H1 (cell line): ENCODE data around the gene FGF3. TPM values are rescaled to one million over a fixed set of nuclear protein-coding genes. Genes with fewer than 3 reads are reported as not detected.

Experiments used
- CTCF ChIA-PET: fragments of 300-600 bp; sonication (Branson Sonifier 250); formaldehyde crosslinking; loops from one replicate; lab custom pipeline; 2021; ENCODE audit not compliant: partially characterized antibody; lab: Charles Lee
- POLR2A ChIA-PET: fragments of 300-600 bp; sonication (Branson Sonifier 250); formaldehyde crosslinking; loops from one replicate; lab custom pipeline; 2021; ENCODE audit warnings: inconsistent platforms; ENCODE audit not compliant: partially characterized antibody; lab: Charles Lee
- DNase-seq, 2 experiments: peaks; one replicate each; pipeline versions ENCODE4 v3.0.0 to v3.0.0-alpha.2; 2010 to 2022; ENCODE audit warnings: low spot score in 2 of 2, low read depth in 1 of 2, mixed read lengths in 1 of 2
- FAIRE-seq: peaks from 2 replicates; lab custom pipeline; 2011; peaks lifted over from hg19 to GRCh38; lab: Jason Lieb, UNC
- H2AFZ ChIP-seq: 2 replicates; pipeline ENCODE4 v1.8.1; 2012; ENCODE audit warnings: low read length, inconsistent platforms
- H2AK5ac ChIP-seq: 2 replicates; pipeline ENCODE4 v1.6.1; 2013; ENCODE audit warnings: low read depth, low read length
- H2BK120ac ChIP-seq: replicated peaks from 2 replicates; pipeline ENCODE3; 2013; ENCODE audit warnings: low read depth, low read length, inconsistent platforms
- H2BK12ac ChIP-seq: 2 replicates; pipeline ENCODE4 v1.6.1; 2013; ENCODE audit warnings: low read depth, low read length
- H2BK15ac ChIP-seq: 2 replicates; pipeline ENCODE4 v1.6.1; 2013; ENCODE audit warnings: low read length
- H2BK20ac ChIP-seq: 2 replicates; pipeline ENCODE4 v1.6.1; 2013; ENCODE audit warnings: low read length
- H2BK5ac ChIP-seq: 2 replicates; pipeline ENCODE4 v1.6.1; 2013; ENCODE audit warnings: low read depth, low read length
- H3K14ac ChIP-seq: 2 replicates; pipeline ENCODE4 v1.6.1; 2013; ENCODE audit warnings: inconsistent platforms; ENCODE audit not compliant: insufficient read length
- H3K18ac ChIP-seq: 2 replicates; pipeline ENCODE4 v1.6.1; 2013; ENCODE audit warnings: low read length; ENCODE audit errors: extremely low read depth
- H3K23ac ChIP-seq: 2 replicates; pipeline ENCODE4 v1.6.1; 2013; ENCODE audit warnings: inconsistent platforms; ENCODE audit not compliant: insufficient read length
- H3K23me2 ChIP-seq: 2 replicates; pipeline ENCODE4 v1.6.1; 2013; ENCODE audit warnings: low read depth, low read length
- H3K27ac ChIP-seq: 2 replicates; pipeline ENCODE4 v1.6.1; 2011; ENCODE audit warnings: low read depth, low read length, inconsistent platforms
- H3K27me3 ChIP-seq, 4 experiments: replicated peaks in 1 of 4; 1 replicate in 1 of 4; 2 replicates in 3 of 4; pipeline versions ENCODE4 v1.6.1 to v1.8.1; 2011 to 2013; ENCODE audit warnings: low read length in 3 of 4, mild to moderate bottlenecking in 3 of 4, inconsistent platforms in 2 of 4, mixed read lengths in 2 of 4, moderate library complexity in 1 of 4; ENCODE audit not compliant: control insufficient read depth in 3 of 4, insufficient read depth in 3 of 4; ENCODE audit errors: extremely low read depth in 1 of 4
- H3K36me3 ChIP-seq, 4 experiments: 2 replicates each; pipeline versions ENCODE4 v1.6.1 to v1.8.1; 2011 to 2013; ENCODE audit warnings: mild to moderate bottlenecking in 4 of 4, low read length in 3 of 4, moderate library complexity in 2 of 4, control low read depth in 1 of 4, inconsistent platforms in 1 of 4; ENCODE audit not compliant: insufficient read depth in 4 of 4, control insufficient read depth in 2 of 4
- H3K4ac ChIP-seq: replicated peaks from 2 replicates; pipeline ENCODE3; 2013; ENCODE audit warnings: low read length, low read depth, mixed read lengths, inconsistent platforms; ENCODE audit not compliant: insufficient read length
- H3K4me1 ChIP-seq, 4 experiments: replicated peaks in 1 of 4; 1 replicate in 1 of 4; 2 replicates in 3 of 4; pipeline versions ENCODE4 v1.6.1 to v1.8.1; 2011 to 2013; ENCODE audit warnings: low read length in 3 of 4, inconsistent platforms in 2 of 4, mixed read lengths in 1 of 4; ENCODE audit not compliant: insufficient read depth in 4 of 4, control insufficient read depth in 3 of 4
- H3K4me2 ChIP-seq, 2 experiments: 2 replicates each; pipeline versions ENCODE4 v1.6.1 to v1.8.1; 2011 to 2013; ENCODE audit warnings: low read depth in 2 of 2, low read length in 2 of 2, control low read depth in 1 of 2, inconsistent platforms in 1 of 2, mild to moderate bottlenecking in 1 of 2; ENCODE audit not compliant: insufficient read depth in 1 of 2
- H3K4me3 ChIP-seq, 4 experiments: fragments of 200-600, 300-600 bp in 1 of 4; sonication (generic), shearing (Covaris generic), sonication (Bioruptor Twin) in 1 of 4; 2 replicates each; pipeline versions ENCODE4 v1.5.1 to v1.8.1; 2011 to 2016; ENCODE audit warnings: low read length in 4 of 4, low read depth in 3 of 4, control low read depth in 2 of 4, inconsistent platforms in 2 of 4, mild to moderate bottlenecking in 2 of 4, mixed read lengths in 1 of 4, moderate library complexity in 1 of 4; ENCODE audit not compliant: insufficient read depth in 2 of 4; ENCODE audit errors: extremely low read depth in 1 of 4
- H3K56ac ChIP-seq: replicated peaks from 2 replicates; pipeline ENCODE3; 2013; ENCODE audit warnings: low read depth, mild to moderate bottlenecking, mixed read lengths, low read length, inconsistent platforms; ENCODE audit not compliant: insufficient read length
- H3K79me1 ChIP-seq: 2 replicates; pipeline ENCODE4 v1.6.1; 2013; ENCODE audit warnings: low read depth, low read length, control low read depth
- H3K79me2 ChIP-seq, 2 experiments: 2 replicates each; pipeline versions ENCODE4 v1.6.1 to v1.8.1; 2012 to 2013; ENCODE audit warnings: low read length in 2 of 2, mild to moderate bottlenecking in 2 of 2, inconsistent platforms in 1 of 2; ENCODE audit not compliant: insufficient read depth in 2 of 2, control insufficient read depth in 1 of 2
- H3K9ac ChIP-seq, 4 experiments: replicated peaks in 1 of 4; 1 replicate in 1 of 4; 2 replicates in 3 of 4; pipeline versions ENCODE4 v1.6.1 to v1.8.1; 2011 to 2013; ENCODE audit warnings: low read depth in 3 of 4, low read length in 3 of 4, control low read depth in 2 of 4, mild to moderate bottlenecking in 2 of 4, moderate library complexity in 2 of 4, inconsistent platforms in 1 of 4; ENCODE audit errors: extremely low read depth in 1 of 4
- H3K9me3 ChIP-seq, 2 experiments: 2 replicates each; pipeline versions ENCODE4 v1.6.1 to v1.8.1; 2012 to 2013; ENCODE audit warnings: mild to moderate bottlenecking in 2 of 2, moderate library complexity in 2 of 2, control low read depth in 1 of 2, inconsistent platforms in 1 of 2, low read depth in 1 of 2, low read length in 1 of 2, mixed read lengths in 1 of 2; ENCODE audit not compliant: insufficient read depth in 2 of 2
- H4K20me1 ChIP-seq, 2 experiments: replicated peaks in 1 of 2; 2 replicates each; pipeline versions ENCODE3 to v1.8.1; 2011 to 2013; ENCODE audit warnings: inconsistent platforms in 2 of 2, low read length in 2 of 2, mild to moderate bottlenecking in 1 of 2; ENCODE audit not compliant: insufficient read depth in 2 of 2, control insufficient read depth in 1 of 2
- H4K5ac ChIP-seq: 2 replicates; pipeline ENCODE4 v1.6.1; 2013; ENCODE audit warnings: low read length, low read depth, mixed read lengths, inconsistent platforms; ENCODE audit not compliant: insufficient read length
- H4K8ac ChIP-seq: 2 replicates; pipeline ENCODE4 v1.8.0; 2013; ENCODE audit warnings: mild to moderate bottlenecking, moderate library complexity, low read length, inconsistent platforms; ENCODE audit not compliant: insufficient read depth; ENCODE audit errors: extremely low read depth
- H4K91ac ChIP-seq: replicated peaks from 2 replicates; pipeline ENCODE3; 2013; ENCODE audit warnings: low read length, mixed read lengths, inconsistent platforms; ENCODE audit not compliant: insufficient read length
- BRCA1 ChIP-seq: IDR thresholded peaks from 2 replicates; pipeline ENCODE4 v1.6.1; 2012; ENCODE audit warnings: low read depth, low read length, improper control_type of control experiment
- CHD1 ChIP-seq: IDR thresholded peaks from 2 replicates; pipeline ENCODE4 v1.6.1; 2012; ENCODE audit warnings: low read depth, low read length, improper control_type of control experiment
- CREB1 ChIP-seq: IDR thresholded peaks from 2 replicates; pipeline ENCODE4 v1.6.1; 2012; ENCODE audit warnings: inconsistent platforms
- CTBP2 ChIP-seq: IDR thresholded peaks from 2 replicates; pipeline ENCODE4 v1.7.0; 2011; ENCODE audit warnings: borderline replicate concordance, mild to moderate bottlenecking, moderate library complexity, mixed read lengths, low read length; ENCODE audit not compliant: insufficient read depth, insufficient read length
- EZH2 ChIP-seq: fragments of 200-600 bp; sonication (generic); IDR thresholded peaks from 2 replicates; pipeline ENCODE4 v1.7.1; 2012; ENCODE audit warnings: low read depth, mild to moderate bottlenecking, moderate library complexity, low read length, inconsistent platforms; ENCODE audit not compliant: severe bottlenecking
- JUN ChIP-seq: IDR thresholded peaks from 2 replicates; pipeline ENCODE4 v1.6.1; 2011; ENCODE audit warnings: low read depth, mild to moderate bottlenecking, improper control_type of control experiment, low read length
- KDM1A ChIP-seq: fragments of 200-600, 300-600 bp; sonication (generic); IDR thresholded peaks from 2 replicates; pipeline ENCODE4 v1.7.1; 2016; ENCODE audit warnings: mild to moderate bottlenecking, low read length, borderline replicate concordance
- PHF8 ChIP-seq: fragments of 200-600 bp; sonication (generic); conservative IDR thresholded peaks from 2 replicates; pipeline ENCODE4 v1.7.1; 2012; ENCODE audit warnings: low read depth, mild to moderate bottlenecking, inconsistent platforms, low read length, moderate library complexity
- RXRA ChIP-seq: IDR thresholded peaks from 2 replicates; pipeline ENCODE4 v1.6.1; 2011; ENCODE audit warnings: low read depth, mild to moderate bottlenecking, low read length, moderate library complexity; ENCODE audit not compliant: insufficient read depth
- SP2 ChIP-seq: IDR thresholded peaks from 2 replicates; pipeline ENCODE4 v1.6.1; 2012; ENCODE audit warnings: mild to moderate bottlenecking, low read length, inconsistent platforms
- SRF ChIP-seq: IDR thresholded peaks from 2 replicates; pipeline ENCODE4 v1.6.1; 2011; ENCODE audit warnings: mild to moderate bottlenecking, low read depth, low read length, moderate library complexity
- ZNF274 ChIP-seq: IDR thresholded peaks from 2 replicates; pipeline ENCODE4 v1.7.0; 2012; ENCODE audit warnings: low read length, borderline replicate concordance; ENCODE audit errors: extremely low read depth
- WGBS, 2 experiments: shearing (Covaris generic) in 1 of 2; methylation state at CpG; one replicate each; pipeline versions ENCODE4 v1.1.6 to v1.1.7; 2013 to 2015; ENCODE audit warnings: low lambda C conversion rate in 2 of 2, mixed read lengths in 2 of 2, inconsistent platforms in 1 of 2, low coverage in 1 of 2, missing lambda C conversion rate in 1 of 2; ENCODE audit not compliant: insufficient replicate concordance in 2 of 2, insufficient coverage in 1 of 2, insufficient read length in 1 of 2; ENCODE audit errors: extremely low coverage in 1 of 2, missing lambda C conversion rate in 1 of 2; 5-methylcytosine and 5-hydroxymethylcytosine counted together
- polyA plus RNA-seq, 7 experiments: library from polyadenylated mRNA; depleted of rRNA in 3 of 7; stranded (reverse) in 5 of 7; unstranded in 2 of 7; fragments of >200 nt in 5 of 7; fragments of 200-250 nt in 2 of 7; gene quantifications; 1 replicate in 5 of 7; 2 replicates in 1 of 7; 4 replicates in 1 of 7; pipeline versions ENCODE4 v1.2.1 to v1.2.3, GENCODE V29; 2011 to 2013; ENCODE audit warnings: missing spikeins in 2 of 7, mixed read lengths in 2 of 7
- total RNA-seq: library from RNA; stranded (reverse); fragmentation: NEBNext Ultra II Directional; extraction: Animal tissue kit (Norgen Biotek cat#: 25700); gene quantifications from 2 replicates; pipeline ENCODE4 v1.2.1, GENCODE V29; 2021

FGF3 gene
- total and polyA plus RNA-seq, 2 of the 8 experiments (the other 6 are each of a cell fraction or from before 2014, with no cell fraction given): not detected

DNA sequence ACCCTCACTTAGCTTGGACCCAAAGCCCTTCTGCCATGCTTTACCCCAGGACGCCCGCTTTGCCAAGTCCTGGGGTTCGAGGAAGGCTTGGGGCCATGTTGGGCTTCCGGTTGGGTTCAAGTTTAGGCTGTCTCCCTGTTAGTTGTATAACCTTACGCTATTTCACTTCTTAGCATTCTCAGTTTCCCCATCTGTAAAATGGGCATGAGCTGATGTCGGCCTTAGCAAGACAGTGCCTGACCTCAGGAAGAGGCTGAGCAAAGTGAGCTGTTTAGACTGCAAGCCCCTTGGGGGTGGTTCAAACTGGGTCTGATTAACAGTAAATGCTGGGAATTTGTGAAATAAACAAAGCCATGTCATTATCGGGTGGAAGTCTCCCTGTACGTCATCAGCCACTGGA, 40.8 kb downstream of the FGF3 start:
- WGBS, 2 experiments: 96% methylated on average over 8 of the region's 8 CpGs; no CpG with 5 or more reads in 1 of the 2 experiments
- TF ChIP-seq SRF (no peak), PHF8 (no peak), CREB1 (no peak), CHD1 (no peak), KDM1A (no peak), RXRA (no peak), BRCA1 (no peak), ZNF274 (no peak), CTBP2 (no peak), JUN (no peak), SP2 (no peak), EZH2 (no peak)

More for the DNA sequence above, 40.8 kb downstream of the FGF3 start:
- Histone ChIP-seq H2AFZ (no peak overlapping the region), H2BK5ac (no peak overlapping the region), H4K8ac (no peak overlapping the region), H4K91ac (no peak overlapping the region), H3K4me2 (no peak overlapping the region), H3K23me2 (peaks cover 18% of the 10 kb centered on the region; the same call in 1 of the 2 replicates), H3K56ac (no peak overlapping the region), H3K9ac (no peak overlapping the region), H3K36me3 (peaks cover 0 to 8% (median 0%) of the 10 kb centered on the region in 4 experiments; a peak in 1 of 8 replicates), H3K23ac (no peak overlapping the region), H3K14ac (no peak overlapping the region), H3K4me3 (no peak overlapping the region), H3K18ac (no peak overlapping the region), H3K79me2 (no peaks in the 10 kb centered on the region), H4K5ac (no peak overlapping the region), H3K4ac (no peak overlapping the region), H3K9me3 (no peaks in the 10 kb centered on the region), H3K79me1 (no peaks in the 10 kb centered on the region), H2BK120ac (no peak overlapping the region), H2BK12ac (no peak overlapping the region), H2BK20ac (no peak overlapping the region), H3K27me3 (peaks cover 18 to 40% (median 38%) of the 10 kb centered on the region in 4 experiments), H2BK15ac (no peak overlapping the region), H3K27ac (no peak overlapping the region), H3K4me1 (peaks cover 0 to 20% (median 16%) of the 10 kb centered on the region in 4 experiments; a peak in 6 of 7 replicates), H4K20me1 (peaks cover 0 to 2% of the 10 kb centered on the region in 2 experiments), H2AK5ac (no peak overlapping the region)
- ChIA-PET POLR2A (interaction anchor here (0.7 kb wide), 1 partner anchor 8 kb away, joined by 3 read pairs; no protein-coding TSS in a partner anchor), CTCF (interaction anchor here (0.6 to 4.3 kb wide), 16 partner anchors 9 to 213 kb away, joined by 3 to 17 read pairs (median 4); no protein-coding TSS in a partner anchor)
- no peak for DNase-seq
- no peak for FAIRE-seq
